ENCODE results near the gene HSD3B7. TPM values are rescaled to one million over a fixed set of nuclear protein-coding genes. Genes with fewer than 3 reads are reported as not detected.
A peak's percentile ranks its signal among the peaks of the same experiment; 100 is the strongest.
"Not testable (repeated sequence)": the region's sequence is repeated elsewhere in the genome, so short reads cannot be mapped to it uniquely, and the experiment has no call there.

HSD3B7 gene
- total RNA-seq, result 10 to 100 TPM in 1 of 4 donors, 1 to 10 TPM in 3; 6.9 to 17.0 (median 8.8) TPM

GRCh38 chr16:30984669-30985400, at the start of gene HSD3B7:
Gene HSD3B7, plus strand, starts transcription at chr16:30985207. Its CDS starts 452 bp downstream, at chr16:30985659.
- WGBS, 2 donors, result 36 to 48% methylated on average over 6 to 11 of the region's 24 CpGs
- intact Hi-C loops (cut with DNase I), result loop anchor here (5.0 kb wide), 2 partner anchors 157 to 457 kb away; partner anchors contain the start of gene ZNF843
- no peaks in the 10 kb centered on the region for H3K9me3 ChIP-seq
- H3K4me3 ChIP-seq, result peak within 1 kb of the TSS; percentile 31 to 68 (median 56)
- DNase-seq, result peak; percentile 24
- TF ChIP-seq CTCF (IDR thresholded peaks at IDR 0.05) (peak; percentile 92 to 97 (median 96)), POLR2A (IDR thresholded peaks at IDR 0.05) (no peak)
- H3K4me1 ChIP-seq, result peaks cover 7 to 23% (median 8%) of the 10 kb centered on the region in 3 donors
- H3K36me3 ChIP-seq, result peaks cover 10 to 66% (median 24%) of the 10 kb centered on the region in 3 donors
- no peaks in the 10 kb centered on the region for H3K27me3 ChIP-seq
- peak within 1 kb of the TSS; percentile 62 to 83 (median 78) for H3K27ac ChIP-seq

GRCh38 chr16:30937692-30938091, 47.3 kb upstream of the HSD3B7 start:
- no peak overlapping the region for H3K4me3 ChIP-seq
- 36 to 37% methylated on average over 4 of the region's 5 CpGs for WGBS, 2 donors
- intact Hi-C loops (cut with DNase I), result no loop called here
- H3K4me1 ChIP-seq, result peaks cover 19 to 47% (median 26%) of the 10 kb centered on the region in 3 donors
- no peaks in the 10 kb centered on the region for H3K9me3 ChIP-seq
- peaks cover 6 to 61% (median 25%) of the 10 kb centered on the region in 3 donors for H3K36me3 ChIP-seq
- no peaks in the 10 kb centered on the region for H3K27me3 ChIP-seq
- TF ChIP-seq POLR2A (IDR thresholded peaks at IDR 0.05), result no peak
- no peak for TF ChIP-seq CTCF (IDR thresholded peaks at IDR 0.05)
- DNase-seq, result no peak
- peak overlapping the region in 3 of 4 donors; percentile 9 to 31 (median 28) for H3K27ac ChIP-seq

GRCh38 chr16:30939571-30939970, 45.4 kb upstream of the HSD3B7 start:
- intact Hi-C loops (cut with DNase I); H3K4me3 ChIP-seq; DNase-seq; H3K9me3 ChIP-seq; H3K27me3 ChIP-seq: not testable (repeated sequence)
- Histone ChIP-seq H3K36me3 (peaks cover 0 to 61% (median 24%) of the 10 kb centered on the region in 3 donors), H3K4me1 (peaks cover 19 to 47% (median 26%) of the 10 kb centered on the region in 3 donors), H3K27ac (peak overlapping the region; percentile 47 to 77 (median 72))
- 56 to 81% methylated on average over 7 to 8 of the region's 8 CpGs for WGBS, 2 donors

- Histone ChIP-seq H3K4me1 (peaks cover 19 to 41% (median 26%) of the 10 kb centered on the region in 3 donors), H3K9me3 (no peaks in the 10 kb centered on the region), H3K36me3 (peaks cover 0 to 65% (median 15%) of the 10 kb centered on the region in 3 donors), H3K27me3 (no peaks in the 10 kb centered on the region), H3K27ac (peak overlapping the region in 3 of 4 donors; percentile 49 to 77 (median 70)), H3K4me3 (peak overlapping the region in 1 of 4 donors; percentile 26)
- intact Hi-C loops (cut with DNase I), result no loop called here
- TF ChIP-seq CTCF (IDR thresholded peaks at IDR 0.05) (peak; percentile 75 to 92 (median 88)), POLR2A (IDR thresholded peaks at IDR 0.05) (no peak)
- 70% methylated on average over 3 of the region's 15 CpGs for WGBS, 2 donors
- DNase-seq, result no peak
Measured at GRCh38 chr16:30941600-30942425, 43.2 kb upstream of the HSD3B7 start.

- intact Hi-C loops (cut with DNase I), result no loop called here
- H3K9me3 ChIP-seq, result no peaks in the 10 kb centered on the region
- no peak for TF ChIP-seq POLR2A (IDR thresholded peaks at IDR 0.05)
- TF ChIP-seq CTCF (IDR thresholded peaks at IDR 0.05), result no peak
- no peak for DNase-seq
- H3K4me3 ChIP-seq, result peak overlapping the region in 1 of 4 donors; percentile 26
- 80% methylated on average over 1 to 2 of the region's 4 CpGs for WGBS, 2 donors
- H3K27me3 ChIP-seq, result no peaks in the 10 kb centered on the region
- peaks cover 0 to 65% (median 15%) of the 10 kb centered on the region in 3 donors for H3K36me3 ChIP-seq
- peaks cover 19 to 41% (median 25%) of the 10 kb centered on the region in 3 donors for H3K4me1 ChIP-seq
- H3K27ac ChIP-seq, result peak overlapping the region in 3 of 4 donors; percentile 49 to 77 (median 70)
Measured at GRCh38 chr16:30942426-30942806, 42.6 kb upstream of the HSD3B7 start.
